HCT116 (cell line): Measurements from ENCODE around the gene CDK19. TPM values are rescaled to one million over a fixed set of nuclear protein-coding genes. Genes with fewer than 3 reads are reported as not detected.

Experiments used
- ATAC-seq: fragments of 200-7000 bp; cut with Tn5 transposase; 2 replicates; pipeline ENCODE4 v1.9.1; 2020; ENCODE audit warnings: mild to moderate bottlenecking, moderate library complexity
- BruUV-seq: library from RNA; stranded (reverse); fragments of 400-500 nt; replicated peaks from 2 replicates; lab custom pipeline; 2021; lab: Mats Ljungman, UMichigan
- CTCF ChIA-PET: fragments of 300-600 bp; sonication (Branson Sonifier 250); formaldehyde crosslinking; loops from one replicate; lab custom pipeline; 2021; ENCODE audit warnings: antibody characterized with exemption; lab: Charles Lee
- POLR2A ChIA-PET: fragments of 300-600, 350-600 bp; sonication (Branson Sonifier 250); formaldehyde crosslinking; loops from one replicate; lab custom pipeline; 2021; ENCODE audit warnings: antibody characterized with exemption; lab: Charles Lee
- RAD21 ChIA-PET, 2 experiments: fragments of 300-600 bp; sonication (Branson Sonifier 250); formaldehyde crosslinking; loops; one replicate each; lab custom pipeline; 2023; ENCODE audit warnings: low total read pairs in 2 of 2; ENCODE audit not compliant: uncharacterized antibody in 2 of 2, unreplicated experiment in 2 of 2, low non-redundant PET in 1 of 2; lab: Charles Lee
- DNase-seq: peaks from one replicate; pipeline ENCODE4 v3.0.0-alpha.2; 2010; ENCODE audit warnings: low read depth, low spot score
- H2AFZ ChIP-seq: fragments of 200-600 bp; shearing (Covaris generic), sonication (generic); 2 replicates; pipeline ENCODE4 v1.6.1; 2017; ENCODE audit warnings: low read depth, mixed run types, mixed read lengths, antibody characterized with exemption, low read length; ENCODE audit not compliant: poor library complexity, severe bottlenecking
- H3K27ac ChIP-seq: 2 replicates; pipeline ENCODE4 v1.5.1; 2012; ENCODE audit warnings: low read depth, low read length
- H3K27me3 ChIP-seq: fragments of 200-600 bp; sonication (generic); 2 replicates; pipeline ENCODE4 v1.6.1; 2016; ENCODE audit warnings: mixed run types, low read length, mixed read lengths; ENCODE audit not compliant: insufficient read depth
- H3K36me3 ChIP-seq, 2 experiments: fragments of 200-500 bp in 1 of 2; fragments of 200-600 bp in 1 of 2; sonication (Bioruptor generic) in 1 of 2; sonication (generic) in 1 of 2; 2 replicates each; pipeline versions ENCODE4 v1.5.1 to v1.6.1; 2014 to 2016; ENCODE audit warnings: low read length in 2 of 2, inconsistent platforms in 1 of 2, mixed read lengths in 1 of 2, mixed run types in 1 of 2; ENCODE audit not compliant: insufficient read depth in 2 of 2, control insufficient read depth in 1 of 2
- H3K4me1 ChIP-seq, 2 experiments: fragments of 200-600 bp in 1 of 2; sonication (generic) in 1 of 2; 2 replicates each; pipeline versions ENCODE4 v1.5.1 to v1.6.1; 2012 to 2017; ENCODE audit warnings: low read length in 2 of 2, inconsistent platforms in 1 of 2, mild to moderate bottlenecking in 1 of 2, mixed read lengths in 1 of 2, mixed run types in 1 of 2, moderate library complexity in 1 of 2; ENCODE audit not compliant: insufficient read depth in 2 of 2, control insufficient read depth in 1 of 2
- H3K4me2 ChIP-seq: fragments of 200-600 bp; sonication (generic); 2 replicates; pipeline ENCODE4 v1.6.1; 2017; ENCODE audit warnings: mixed run types, low read length, mixed read lengths
- H3K4me3 ChIP-seq, 2 experiments: fragments of 200-600 bp in 1 of 2; sonication (generic) in 1 of 2; replicated peaks in 1 of 2; 2 replicates each; pipeline ENCODE4 v1.5.1; 2011 to 2016; ENCODE audit warnings: low read length in 2 of 2, control low read depth in 1 of 2, low read depth in 1 of 2, mild to moderate bottlenecking in 1 of 2, mixed read lengths in 1 of 2, mixed run types in 1 of 2
- H3K79me2 ChIP-seq: fragments of 200-600 bp; sonication (generic); 2 replicates; pipeline ENCODE4 v1.6.1; 2017; ENCODE audit warnings: mild to moderate bottlenecking, mixed run types, low read length, moderate library complexity, mixed read lengths; ENCODE audit not compliant: insufficient read depth
- H3K9ac ChIP-seq: fragments of 200-600 bp; sonication (generic); 2 replicates; pipeline ENCODE4 v1.6.1; 2016; ENCODE audit warnings: low read length, mixed read lengths
- H3K9me2 ChIP-seq: fragments of 200-600 bp; sonication (generic), shearing (Covaris generic); 2 replicates; pipeline ENCODE4 v1.6.1; 2017; ENCODE audit warnings: mixed run types, mild to moderate bottlenecking, moderate library complexity; ENCODE audit not compliant: insufficient read depth
- H3K9me3 ChIP-seq, 2 experiments: fragments of 200-500 bp in 1 of 2; fragments of 200-600 bp in 1 of 2; sonication (Bioruptor generic) in 1 of 2; sonication (generic) in 1 of 2; 2 replicates each; pipeline ENCODE4 v1.6.1; 2014 to 2017; ENCODE audit warnings: low read length in 2 of 2, mixed read lengths in 2 of 2, inconsistent platforms in 1 of 2, low read depth in 1 of 2, mild to moderate bottlenecking in 1 of 2, mixed run types in 1 of 2, moderate library complexity in 1 of 2; ENCODE audit not compliant: control insufficient read depth in 1 of 2, insufficient read depth in 1 of 2
- H4K20me1 ChIP-seq: fragments of 200-600 bp; sonication (generic), shearing (Covaris generic); 2 replicates; pipeline ENCODE4 v1.6.1; 2017; ENCODE audit warnings: mixed run types, mild to moderate bottlenecking, moderate library complexity; ENCODE audit not compliant: insufficient read depth
- CBX3 ChIP-seq: IDR thresholded peaks from 2 replicates; pipeline ENCODE4 v1.6.1; 2012; ENCODE audit warnings: low read depth
- EZH2 ChIP-seq: fragments of 200-600 bp; sonication (generic); IDR thresholded peaks from 2 replicates; pipeline ENCODE4 v1.6.1; 2017; ENCODE audit warnings: antibody characterized with exemption, mixed run types
- EZH2phosphoT487 ChIP-seq: fragments of 200-600 bp; IDR thresholded peaks from 2 replicates; pipeline ENCODE4 v1.6.1; 2018; ENCODE audit warnings: antibody characterized with exemption, borderline replicate concordance
- JUND ChIP-seq: IDR thresholded peaks from 2 replicates; pipeline ENCODE4 v1.6.1; 2012
- MAX ChIP-seq: IDR thresholded peaks from 2 replicates; pipeline ENCODE4 v1.6.1; 2012
- POLR2AphosphoS5 ChIP-seq: IDR thresholded peaks from 2 replicates; pipeline ENCODE4 v1.6.1; 2011; ENCODE audit warnings: mild to moderate bottlenecking, low read depth, low read length, moderate library complexity
- REST ChIP-seq: IDR thresholded peaks from 2 replicates; pipeline ENCODE4 v1.6.1; 2012; ENCODE audit warnings: low read depth
- SRF ChIP-seq: IDR thresholded peaks from 2 replicates; pipeline ENCODE4 v1.6.1; 2012; ENCODE audit warnings: low read depth
- TCF7L2 ChIP-seq: IDR thresholded peaks from 2 replicates; pipeline ENCODE4 v1.7.0; 2011; ENCODE audit warnings: borderline replicate concordance, inconsistent platforms; ENCODE audit not compliant: insufficient read depth, insufficient read length; ENCODE audit errors: extremely low read depth
- ZBTB33 ChIP-seq: IDR thresholded peaks from 2 replicates; pipeline ENCODE4 v1.6.1; 2011; ENCODE audit warnings: mild to moderate bottlenecking, low read length, moderate library complexity; ENCODE audit not compliant: insufficient replicate concordance; ENCODE audit errors: extremely low read depth
- ZFX ChIP-seq: fragments of 450-650 bp; IDR thresholded peaks from 2 replicates; pipeline ENCODE4 v1.6.1; 2017
- intact Hi-C: fragments of 100-400 bp; cut with micrococcal nuclease; formaldehyde crosslinking; loops from 2 replicates; pipeline ENCODE4 v1.10.0; 2022
- total RNA-seq: library from RNA; stranded (reverse); gene quantifications from one replicate; pipeline ENCODE4 v1.2.1, GENCODE V29; 2021; ENCODE audit not compliant: unreplicated experiment

The CDK19 gene
- total RNA-seq, 1 experiment from 2014 or later = 20.0 TPM

- Histone ChIP-seq H3K9me3 (no peaks in the 10 kb centered on the region), H3K4me2 (no peak overlapping the region), H3K9ac (no peak overlapping the region), H3K27me3 (no peaks in the 10 kb centered on the region), H2AFZ (no peak overlapping the region), H3K36me3 (no peaks in the 10 kb centered on the region), H3K4me3 (no peak overlapping the region), H3K4me1 (no peaks in the 10 kb centered on the region), H4K20me1 (no peaks in the 10 kb centered on the region), H3K79me2 (no peaks in the 10 kb centered on the region), H3K27ac (no peak overlapping the region), H3K9me2 (no peaks in the 10 kb centered on the region)
- CTCF ChIA-PET = no interaction called here
- DNase-seq (no peak), ATAC-seq (no peak)
- TF ChIP-seq JUND (no peak), ZBTB33 (no peak), ZFX (no peak), POLR2AphosphoS5 (no peak), EZH2 (no peak), EZH2phosphoT487 (no peak), TCF7L2 (no peak), MAX (no peak), SRF (no peak), REST (no peak), CBX3 (no peak)
- intact Hi-C loops = no loop called here
- RAD21 ChIA-PET = no interaction called here
- POLR2A ChIA-PET = interaction anchor here (1.3 kb wide), 1 partner anchor 15 kb away, joined by 3 read pairs; no protein-coding TSS in a partner anchor
- BruUV-seq = no TSS peak
Measured at GRCh38 chr6:110748453-110748852, 66.8 kb downstream of the CDK19 start.
